Stimulated activated CD8-positive, alpha-beta memory T cell treated with anti-CD3 and anti-CD28 coated beads, Interleukin-15, amount 100 ng/mL, for 48 hours (primary cell): ENCODE results near the gene SPEM2.
"Not testable (repeated sequence)": the region's sequence is repeated elsewhere in the genome, so short reads cannot be mapped to it uniquely, and the experiment has no call there.

ENCODE experiments used
- DNase-seq, 2 donors: peaks; one replicate each; pipeline ENCODE4 v3.0.0-alpha.2; 2020; ENCODE audit warnings: low read depth in 2 of 2

The SPEM2 gene

DNA sequence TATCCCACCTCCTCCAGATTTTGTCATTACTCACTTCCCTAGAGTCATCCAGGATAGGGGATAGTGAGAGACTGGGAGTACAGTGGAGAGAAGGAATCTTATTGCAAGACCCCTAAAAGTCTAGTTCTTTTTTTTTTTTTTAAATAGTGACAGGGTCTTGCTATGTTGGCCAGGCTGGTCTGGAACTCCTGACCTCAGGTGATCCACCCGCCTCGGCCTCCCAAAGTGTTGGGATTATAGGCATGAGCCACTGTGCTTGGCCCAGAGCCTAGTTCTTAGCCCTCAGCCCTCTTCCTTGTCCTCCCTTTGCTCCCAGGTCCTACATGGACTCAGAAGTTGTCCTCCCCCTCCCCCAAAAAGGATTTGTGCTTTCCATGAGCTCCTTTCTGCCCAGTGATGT lies 16.7 kb downstream of the SPEM2 start:
- DNase-seq: no peak

DNA sequence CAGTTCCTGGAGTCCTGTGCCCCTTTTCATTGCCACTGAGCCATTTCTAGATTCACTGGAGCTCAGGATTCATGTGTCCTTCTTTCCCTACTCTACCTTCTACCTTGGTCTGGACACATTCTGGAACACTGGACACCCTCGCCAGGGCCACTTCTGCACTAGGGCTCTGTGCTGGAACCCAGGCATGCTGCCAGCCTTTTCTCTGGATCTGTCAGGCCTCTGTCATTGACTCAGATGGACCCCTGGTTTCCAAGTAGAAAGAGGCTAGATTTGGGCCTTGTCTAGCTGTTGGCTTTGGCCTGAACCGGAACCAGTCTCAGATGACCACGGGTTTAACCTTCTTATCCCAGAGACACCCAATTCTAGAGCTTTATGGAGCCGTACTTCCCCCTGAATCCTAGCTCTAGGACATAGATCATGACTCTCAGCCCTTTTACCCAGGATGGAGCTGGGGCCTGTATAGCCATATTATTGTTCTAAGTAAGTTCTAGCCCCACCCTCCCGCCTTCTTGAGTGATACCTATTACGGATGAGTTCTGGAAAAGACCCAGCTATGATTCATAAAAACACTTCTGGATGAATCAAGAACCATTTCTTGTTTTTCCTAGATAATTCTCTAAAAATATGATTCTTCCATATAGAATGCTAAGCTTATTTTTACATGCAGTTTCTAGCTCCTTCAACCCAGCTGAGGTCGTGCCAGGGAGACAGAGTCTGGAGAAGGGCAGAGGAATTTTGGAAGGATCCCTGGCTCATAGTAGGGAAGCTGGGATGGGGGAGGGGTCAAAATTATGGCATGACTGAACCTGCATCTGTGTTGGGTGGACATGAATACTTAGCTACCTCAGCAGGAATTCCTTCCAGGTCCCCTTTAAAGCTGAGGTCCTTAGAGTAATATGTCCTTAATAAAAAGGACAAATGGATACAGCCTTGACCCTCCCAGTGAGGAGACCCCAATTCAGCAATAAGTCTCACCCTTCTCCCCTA lies 18.4 kb downstream of the SPEM2 start:
- DNase-seq: no peak

DNA sequence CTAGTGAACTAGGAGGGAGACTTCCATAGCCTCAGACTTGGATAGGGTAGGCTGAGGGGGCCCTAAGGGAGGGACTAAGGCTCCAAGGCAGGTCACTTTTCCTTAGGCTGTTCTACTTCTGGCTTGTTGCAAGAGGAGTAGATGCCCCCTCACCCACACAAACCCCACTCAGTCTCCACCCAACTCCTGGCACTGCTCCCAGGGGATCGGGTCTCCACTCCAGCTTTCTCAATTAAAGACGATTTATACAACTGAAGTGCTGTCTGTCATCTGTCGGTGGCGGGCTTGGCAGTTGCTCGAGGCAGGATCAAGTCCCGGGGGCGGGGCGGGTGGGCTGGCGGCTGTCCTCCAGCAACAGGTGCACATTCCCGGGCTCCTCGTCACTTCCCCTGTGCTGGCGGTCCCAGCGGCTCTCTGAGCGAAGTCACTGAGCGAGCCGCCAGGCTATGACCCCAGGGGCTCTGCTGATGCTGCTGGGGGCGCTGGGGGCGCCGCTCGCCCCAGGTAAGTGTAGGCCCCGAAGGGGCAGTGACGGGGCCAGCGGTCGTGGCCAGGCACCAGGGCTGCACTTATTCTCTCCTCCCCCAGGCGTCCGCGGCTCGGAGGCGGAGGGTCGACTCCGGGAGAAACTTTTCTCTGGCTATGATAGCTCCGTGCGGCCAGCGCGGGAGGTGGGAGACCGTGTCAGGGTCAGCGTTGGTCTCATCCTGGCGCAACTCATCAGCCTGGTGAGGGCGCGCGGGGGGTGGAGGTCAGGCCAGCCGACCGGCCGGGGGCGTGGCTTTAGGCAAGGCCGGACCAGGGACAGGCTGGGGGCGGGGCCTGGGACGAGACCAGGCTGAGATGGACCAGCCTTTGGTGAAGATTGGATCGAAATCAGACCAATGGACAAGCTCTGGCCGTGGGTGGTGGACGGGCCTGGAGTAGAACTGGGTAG lies 19.5 kb downstream of the SPEM2 start, which contains the start of gene CHRNB1:
Gene CHRNB1 (plus strand): TSS at position 380 of the 937 bp plus-strand sequence. CDS start 67 bp downstream, at position 447.
- DNase-seq: no peak

DNA sequence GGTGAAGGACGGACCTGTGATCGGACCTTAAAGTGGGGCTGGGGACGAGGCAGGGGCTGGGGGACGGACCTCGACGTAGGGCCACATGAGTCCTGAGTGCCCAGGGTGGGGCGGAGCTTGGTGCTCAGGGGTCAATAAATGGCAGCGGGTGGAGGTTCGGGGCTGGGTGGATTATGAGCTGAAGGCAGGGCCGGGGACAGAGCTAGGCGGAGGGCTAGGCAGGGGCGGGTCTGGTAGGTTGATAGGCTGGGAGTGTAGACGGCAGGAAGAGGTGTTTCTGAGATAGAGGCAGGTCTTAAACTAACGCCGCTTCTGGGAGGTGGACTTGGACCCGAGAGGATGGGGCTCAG lies 20.2 kb downstream of the SPEM2 start:
- no peak for DNase-seq

DNA sequence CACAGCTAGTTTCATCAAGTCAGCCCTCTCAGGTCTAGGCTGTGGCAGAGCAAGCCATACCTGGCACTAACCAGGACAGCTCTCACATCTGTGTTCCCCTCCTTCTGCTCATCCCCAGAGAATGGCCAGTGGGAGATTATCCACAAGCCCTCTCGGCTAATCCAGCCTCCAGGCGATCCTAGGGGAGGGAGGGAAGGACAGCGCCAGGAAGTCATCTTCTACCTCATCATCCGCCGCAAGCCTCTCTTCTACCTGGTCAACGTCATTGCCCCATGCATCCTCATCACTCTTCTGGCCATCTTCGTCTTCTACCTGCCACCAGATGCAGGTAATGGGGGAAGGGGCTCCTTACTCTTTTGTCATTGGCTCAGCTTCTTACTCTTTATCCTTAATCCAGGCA lies 23.0 kb downstream of the SPEM2 start:
- DNase-seq: no peak

DNA sequence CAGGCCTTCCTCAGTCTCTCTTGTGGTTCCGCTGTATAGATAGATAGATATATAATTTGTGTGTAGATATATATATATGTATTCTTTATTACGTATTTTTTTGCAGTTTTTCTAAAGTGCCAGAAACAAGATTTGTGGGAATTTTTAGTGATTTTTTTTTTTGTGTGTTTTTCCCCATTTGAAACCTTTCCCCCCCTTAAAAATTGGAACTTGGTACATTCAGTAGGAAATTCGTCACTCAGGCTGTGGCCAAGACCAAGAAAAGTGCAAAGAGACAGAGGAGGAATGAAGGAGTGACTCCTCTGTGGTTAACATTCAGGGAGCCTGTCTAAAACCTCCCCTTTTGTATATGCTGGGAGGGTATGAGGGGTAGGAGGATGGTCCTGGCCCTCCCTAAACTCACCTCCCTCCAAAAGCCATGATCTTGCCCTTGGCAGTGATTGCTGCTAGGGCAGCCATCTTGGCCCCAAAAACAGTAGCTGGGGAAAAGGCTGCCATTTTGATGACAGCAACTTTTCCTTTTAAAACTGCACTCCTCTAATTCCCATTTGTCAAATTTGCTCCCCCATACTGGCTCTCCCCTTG lies 34.6 kb downstream of the SPEM2 start:
- DNase-seq: no peak

DNA sequence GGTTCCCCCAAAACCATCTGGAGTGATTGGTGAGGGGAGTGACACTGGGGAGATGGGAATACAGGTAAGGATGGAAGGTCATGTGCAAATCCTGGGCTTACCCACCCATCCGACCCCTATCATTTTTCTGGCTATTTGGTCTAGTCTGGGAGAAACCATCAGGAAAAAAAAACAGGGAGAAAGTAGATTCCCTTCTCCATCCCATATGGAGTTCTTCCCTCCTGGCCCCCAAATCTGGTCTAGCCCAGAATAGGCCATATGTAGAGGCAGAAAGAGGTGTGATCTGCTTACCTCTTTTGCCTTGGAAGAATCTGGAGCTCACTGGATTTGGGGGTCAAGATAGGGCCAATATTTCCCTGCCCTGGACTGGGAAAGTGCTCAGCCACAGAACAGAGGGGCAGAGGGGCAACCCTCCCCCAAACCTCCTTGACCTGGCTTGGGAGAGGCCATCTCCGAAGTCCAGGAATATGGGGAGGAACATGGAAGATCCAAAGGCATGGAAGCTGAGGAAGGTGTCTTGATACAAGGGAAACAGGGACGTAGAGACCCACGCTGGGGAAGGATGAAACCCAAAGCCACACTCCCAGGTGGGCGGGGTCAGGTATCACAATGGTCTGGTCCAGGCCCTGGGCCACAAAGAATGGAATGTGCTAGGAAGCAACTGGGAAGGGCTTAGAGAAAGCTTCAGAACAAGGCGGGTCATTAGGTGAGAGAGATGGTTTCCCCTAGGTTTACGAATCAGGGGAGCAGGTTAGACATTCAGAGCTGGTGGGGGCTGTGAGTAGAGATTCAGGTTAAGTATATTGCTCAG lies 35.6 kb downstream of the SPEM2 start:
- no peak for DNase-seq

DNA sequence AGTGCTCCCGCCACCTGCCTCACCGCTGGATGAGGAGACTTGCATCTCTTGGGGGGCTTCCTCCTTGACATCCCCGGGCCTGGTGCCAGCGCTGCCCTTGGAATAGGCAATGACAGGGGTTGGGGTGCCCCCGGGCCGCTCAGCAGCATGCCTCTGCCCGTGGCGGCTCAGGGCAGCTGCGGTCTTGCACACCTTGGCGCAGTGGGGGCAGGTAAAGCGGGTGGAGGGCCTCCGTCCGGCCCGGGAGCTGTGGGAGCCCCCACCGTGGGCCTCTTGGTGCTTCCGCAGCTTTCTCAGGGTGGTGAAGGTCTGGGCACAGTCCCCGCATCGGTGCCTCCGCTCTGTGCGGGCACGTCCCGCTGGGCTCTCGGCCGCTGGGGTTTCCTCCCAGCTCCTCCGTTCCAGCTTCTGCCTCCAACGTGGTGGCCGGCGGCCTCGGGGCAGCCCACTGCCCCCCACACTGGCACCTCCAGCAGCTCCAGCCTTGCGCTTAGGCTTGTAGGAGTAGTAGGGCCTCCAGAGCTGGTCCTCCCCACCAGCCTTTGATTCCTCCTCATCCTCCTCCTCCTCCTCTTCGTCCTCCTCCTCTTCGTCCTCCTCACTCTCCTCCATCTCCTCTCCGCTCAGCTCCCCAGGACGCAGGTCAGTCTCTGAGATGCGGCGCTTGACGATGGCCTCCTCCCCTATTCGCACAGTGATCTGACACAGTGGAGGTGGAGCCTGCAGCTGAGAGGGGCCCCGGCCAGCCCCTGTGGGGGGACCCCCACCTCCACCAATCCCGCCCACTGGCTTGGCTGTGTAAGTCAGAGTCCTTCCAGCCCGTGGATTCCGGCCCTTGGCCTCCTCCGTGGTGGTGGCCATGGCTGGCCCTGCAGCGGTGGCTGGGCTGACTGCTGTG lies 37.3 kb downstream of the SPEM2 start:
- no peak for DNase-seq

DNA sequence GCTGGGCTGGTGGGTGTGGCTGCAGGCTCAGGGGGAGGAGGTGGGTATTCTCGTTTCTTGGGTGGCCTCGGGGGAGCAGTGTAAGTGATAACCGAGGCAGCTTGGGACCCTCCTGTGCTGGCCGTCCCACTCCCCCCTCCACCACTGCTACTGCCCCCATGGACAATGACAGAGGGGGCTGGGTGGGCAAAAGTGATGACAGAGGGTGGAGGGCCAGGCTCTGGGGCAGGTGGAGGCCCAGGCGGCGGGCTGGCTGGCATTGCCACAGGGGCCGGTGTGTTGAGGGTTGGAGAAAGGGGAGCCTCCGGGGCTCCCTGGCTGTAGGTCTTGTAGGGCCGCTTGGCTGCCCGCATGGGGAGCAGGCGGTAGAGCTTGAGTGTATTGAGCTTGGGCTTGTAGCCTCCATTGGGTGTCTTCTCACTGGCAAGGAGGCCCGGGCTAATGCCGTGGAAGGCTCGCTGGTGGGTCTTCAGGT lies 38.0 kb downstream of the SPEM2 start:
- DNase-seq: no peak

DNA sequence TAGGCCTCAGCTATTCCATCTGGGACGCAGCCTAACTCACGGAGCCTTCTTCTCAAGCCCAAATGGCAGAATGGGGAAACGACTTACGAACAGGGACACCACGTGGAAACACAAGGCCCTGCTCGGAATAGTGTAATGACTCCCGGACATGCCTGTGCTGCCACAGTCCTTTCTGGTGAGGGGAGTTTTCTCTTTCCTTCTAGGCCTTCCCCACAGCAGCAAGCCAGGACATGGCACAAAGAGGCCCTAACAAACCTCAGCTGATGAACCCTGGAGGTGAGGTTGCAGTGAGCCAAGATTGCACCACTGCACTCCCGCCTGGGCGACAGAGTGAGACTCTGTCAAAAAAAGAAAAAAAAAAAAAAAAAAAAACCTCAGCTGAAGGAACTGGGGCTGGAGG lies 38.7 kb downstream of the SPEM2 start:
- no peak for DNase-seq

DNA sequence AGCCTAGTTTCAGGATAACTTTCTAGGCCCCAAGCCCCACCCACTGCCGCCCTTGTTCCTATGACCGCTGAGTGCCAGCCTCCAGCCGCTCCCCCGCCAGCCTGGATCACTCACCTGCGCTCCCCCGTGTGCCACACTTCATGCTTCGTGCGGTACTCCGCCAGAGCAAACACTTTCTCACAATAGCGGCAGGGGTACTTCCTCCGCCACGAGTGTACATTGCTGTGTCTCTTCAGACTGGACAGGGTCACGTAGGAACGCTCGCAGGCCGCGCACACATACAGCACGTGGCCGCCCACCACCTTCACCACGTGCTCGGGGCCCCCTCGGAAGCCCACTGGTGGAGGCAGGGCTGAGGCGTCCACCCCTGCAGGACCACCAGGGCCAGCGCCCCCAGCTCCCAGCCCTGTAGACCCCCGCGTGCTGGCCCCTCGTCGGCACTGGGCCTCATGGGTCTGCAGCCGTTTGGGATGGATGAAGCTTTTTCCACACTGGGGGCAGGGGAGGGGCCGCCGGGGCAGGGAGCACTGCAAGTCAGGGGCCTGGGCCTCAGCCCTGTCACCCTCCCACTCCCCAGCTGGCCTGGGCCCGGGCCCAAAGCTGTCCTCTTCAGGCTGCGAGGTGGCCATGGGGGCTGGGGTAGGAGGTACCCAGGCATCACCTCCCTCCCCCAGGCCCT lies 40.3 kb downstream of the SPEM2 start:
- DNase-seq: no peak

DNA sequence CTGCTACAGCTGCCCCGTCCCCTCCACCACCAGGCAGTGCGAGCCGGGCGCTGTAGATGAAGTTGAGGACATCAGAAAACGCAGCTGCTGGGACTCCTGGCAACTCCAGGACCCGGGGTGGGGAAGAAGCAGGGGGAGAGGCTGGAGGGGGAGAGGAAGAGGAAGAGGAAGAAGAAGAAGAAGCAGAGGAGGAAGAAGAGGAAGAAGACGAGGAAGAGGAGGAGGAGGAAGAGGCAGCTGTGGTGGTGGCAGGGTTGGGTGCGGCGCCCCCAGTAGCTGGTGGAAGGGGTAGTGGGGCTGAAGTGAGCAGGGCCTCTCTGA lies 40.9 kb downstream of the SPEM2 start:
- DNase-seq: no peak

DNA sequence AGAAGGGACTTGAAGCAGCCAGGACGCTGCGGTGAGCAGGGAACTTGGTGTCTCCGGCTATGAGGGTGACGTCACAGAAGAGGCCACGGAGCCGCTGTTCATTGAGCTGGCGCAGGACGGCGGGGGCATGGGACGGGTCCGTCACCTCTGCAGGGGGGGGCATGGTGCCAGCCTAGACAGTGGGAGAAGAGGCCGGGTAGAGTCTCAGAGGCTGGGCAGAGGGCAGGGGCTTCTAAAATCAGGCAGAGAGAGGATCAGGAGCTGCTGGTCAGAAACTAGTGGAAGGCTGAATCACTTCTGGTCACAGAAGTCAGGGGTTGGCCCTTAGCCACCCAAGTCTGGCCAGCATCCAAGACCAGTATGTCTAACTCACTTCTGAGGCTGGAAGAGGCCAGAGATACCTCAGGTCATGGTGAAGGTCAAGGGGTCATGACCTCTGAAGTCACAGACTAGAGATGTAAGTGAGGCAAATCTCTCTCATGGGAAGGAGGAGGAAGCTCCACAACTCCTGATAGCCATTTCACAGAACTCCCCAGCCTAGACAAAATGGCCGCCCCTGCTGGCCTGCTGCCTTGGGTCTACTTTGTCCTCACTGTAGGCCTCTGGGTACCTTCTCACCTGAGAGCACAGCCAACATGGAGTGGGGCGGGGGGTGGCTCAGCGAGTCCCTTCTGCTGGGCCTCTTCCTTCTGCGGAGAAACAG lies 41.4 kb downstream of the SPEM2 start:
- DNase-seq: no peak

DNA sequence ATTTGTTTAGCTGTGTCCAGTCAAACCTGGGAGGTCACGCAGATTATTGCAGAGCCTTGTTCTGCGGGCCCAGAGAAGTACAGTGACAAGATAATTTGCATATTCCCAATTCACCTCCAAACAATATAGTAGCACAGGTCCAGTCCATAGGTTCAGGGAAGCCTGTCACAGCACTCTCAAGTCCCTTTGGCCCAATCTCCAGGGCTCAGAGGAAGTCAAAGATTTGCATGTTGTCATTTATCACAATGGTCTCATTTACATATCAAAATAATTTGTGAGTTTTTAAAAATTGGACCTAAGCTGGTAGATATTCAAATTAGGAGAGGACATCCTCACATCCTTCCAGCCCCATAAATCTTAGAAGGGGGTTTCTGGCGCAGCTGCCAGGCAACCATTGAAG lies 42.1 kb downstream of the SPEM2 start:
- DNase-seq: no peak

DNA sequence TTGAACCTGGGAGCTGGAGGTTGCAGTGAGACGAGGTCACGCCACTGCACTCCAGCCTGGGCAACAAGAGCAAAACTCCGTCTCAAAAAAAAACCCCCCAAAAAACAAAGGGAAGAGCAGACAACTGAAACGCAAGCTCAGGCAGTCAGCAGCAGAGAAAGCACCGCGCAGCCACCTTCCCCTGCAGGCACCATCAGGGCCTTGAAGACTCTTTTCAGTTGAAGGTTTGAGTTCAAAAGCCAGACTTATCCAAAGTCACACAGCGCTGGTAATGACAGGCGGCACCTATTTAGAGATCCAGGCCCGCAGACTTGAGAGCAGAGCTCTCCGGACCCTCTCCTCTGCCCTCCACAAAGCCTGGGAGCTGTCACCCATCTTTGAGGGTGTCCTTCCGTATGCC lies 42.9 kb downstream of the SPEM2 start:
- no peak for DNase-seq

DNA sequence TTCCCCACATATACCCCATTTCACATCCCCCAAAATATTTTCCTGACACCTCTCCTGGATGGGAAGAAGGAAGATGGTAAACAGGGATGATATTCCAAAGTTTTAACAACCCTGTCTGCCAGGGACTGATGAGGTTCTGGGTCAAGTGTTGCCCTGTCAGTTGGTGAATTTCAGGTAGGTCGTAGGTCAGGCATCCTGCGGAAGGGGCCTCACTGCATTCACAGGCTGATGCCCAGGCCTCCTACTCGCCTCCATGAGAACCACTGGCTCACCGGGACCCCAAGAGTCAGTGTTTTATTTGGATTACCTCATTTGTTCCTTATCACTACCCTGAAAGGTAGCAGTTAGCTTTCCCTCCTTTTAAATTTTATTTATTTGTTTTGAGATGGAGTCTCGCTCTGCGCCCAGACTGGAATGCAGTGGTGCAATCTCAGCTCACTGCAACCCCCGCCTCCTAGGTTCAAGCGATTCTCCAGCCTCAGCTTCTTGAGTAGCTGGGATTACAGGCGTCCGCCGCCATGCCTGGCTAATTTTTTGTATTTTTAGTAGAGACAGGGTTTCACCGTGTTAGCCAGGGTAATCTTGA lies 43.5 kb downstream of the SPEM2 start:
- DNase-seq: no peak

DNA sequence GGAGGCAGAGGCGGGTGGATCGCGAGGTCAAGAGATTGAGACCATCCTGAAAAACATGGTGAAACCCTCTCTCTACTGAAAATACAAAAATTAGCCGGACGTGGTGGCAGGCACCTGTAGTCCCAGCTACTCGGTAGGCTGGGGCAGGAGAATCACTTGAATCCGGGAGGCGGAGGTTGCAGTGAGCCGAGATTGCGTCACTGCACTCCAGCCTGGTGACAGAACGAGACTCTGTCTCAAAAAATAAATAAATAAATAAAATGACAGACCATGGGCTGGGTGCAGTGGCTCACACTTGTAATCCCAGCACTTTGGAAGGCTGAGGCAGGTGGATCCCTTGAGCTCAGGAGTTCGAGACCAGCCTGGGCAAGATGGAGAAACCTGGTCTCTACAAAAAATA lies 44.4 kb downstream of the SPEM2 start:
- DNase-seq: not testable (repeated sequence)

DNA sequence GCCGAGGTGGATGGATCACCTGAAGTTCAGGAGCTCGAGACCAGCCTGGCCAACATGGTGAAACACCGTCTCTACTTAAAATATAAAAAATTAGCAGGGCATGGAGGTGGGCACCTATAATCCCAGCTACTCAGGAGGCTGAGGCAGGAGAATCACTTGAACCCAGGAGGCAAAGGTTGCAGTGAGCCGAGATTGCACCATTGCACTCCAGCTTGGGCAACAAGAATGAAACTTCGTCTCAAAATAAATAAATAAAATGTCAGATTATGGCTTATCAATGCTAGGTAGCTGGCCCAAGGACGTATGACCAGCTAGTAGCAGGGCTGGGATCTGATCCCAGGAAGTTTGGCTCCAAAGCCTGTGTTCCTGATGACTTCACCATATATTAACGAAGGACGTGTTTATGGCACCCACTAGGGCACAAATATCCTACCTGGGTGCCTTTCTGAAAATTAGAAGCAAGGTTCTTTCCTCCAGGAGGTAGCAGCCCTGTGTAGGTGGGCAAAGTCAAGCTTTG lies 45.1 kb downstream of the SPEM2 start:
- not testable (repeated sequence) for DNase-seq
